Embryonic facial prominence (tissue), 1 donor: ENCODE results near the gene UBE2R2.
A peak's percentile ranks its signal among the peaks of the same experiment; 100 is the strongest.

Experiments
- DNase-seq: peaks from one replicate; pipeline ENCODE4 v3.0.0-alpha.2; 2016; ENCODE audit errors: extremely low spot score

UBE2R2 gene

DNA sequence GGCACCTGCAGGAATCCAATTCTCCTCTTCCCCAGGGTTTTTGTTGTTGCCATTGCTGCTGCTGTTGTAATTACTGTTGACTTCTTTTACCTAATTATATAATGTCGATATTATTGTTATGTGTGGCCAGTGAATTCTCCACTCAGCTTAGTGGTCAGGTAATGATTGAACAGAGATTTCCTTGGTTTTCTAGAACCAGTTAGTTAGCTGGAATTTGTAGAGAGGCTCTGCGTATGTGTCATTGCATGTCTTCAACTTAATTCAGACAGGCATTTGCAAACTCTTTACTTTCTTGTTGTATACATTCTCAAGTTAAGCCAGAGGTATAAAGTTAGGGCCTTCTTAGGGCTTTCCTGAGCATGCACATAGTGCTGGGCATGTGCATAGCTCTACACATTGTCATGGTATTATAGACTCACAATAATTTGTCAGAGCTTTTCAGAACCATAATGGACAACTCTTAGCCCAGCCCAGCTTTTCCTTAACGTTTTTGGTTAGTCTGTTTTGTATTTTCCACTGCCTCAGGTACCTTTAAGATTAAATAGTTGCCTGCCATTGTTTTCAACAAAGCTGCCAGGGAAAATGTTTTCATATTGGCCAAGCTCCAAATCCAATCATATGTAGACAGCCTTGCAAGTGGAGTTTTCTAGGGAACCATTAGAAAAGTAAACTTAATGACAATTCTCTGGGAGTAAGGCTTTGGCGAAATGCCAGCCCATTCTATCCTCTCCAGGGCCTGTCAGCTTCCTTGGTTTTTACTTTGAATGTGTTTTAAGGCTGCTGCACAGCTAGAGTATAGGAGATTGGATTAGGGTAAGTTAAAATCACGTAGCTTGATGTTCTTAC is 68.1 kb downstream of the UBE2R2 start:
- peak; percentile 36 for DNase-seq

DNA sequence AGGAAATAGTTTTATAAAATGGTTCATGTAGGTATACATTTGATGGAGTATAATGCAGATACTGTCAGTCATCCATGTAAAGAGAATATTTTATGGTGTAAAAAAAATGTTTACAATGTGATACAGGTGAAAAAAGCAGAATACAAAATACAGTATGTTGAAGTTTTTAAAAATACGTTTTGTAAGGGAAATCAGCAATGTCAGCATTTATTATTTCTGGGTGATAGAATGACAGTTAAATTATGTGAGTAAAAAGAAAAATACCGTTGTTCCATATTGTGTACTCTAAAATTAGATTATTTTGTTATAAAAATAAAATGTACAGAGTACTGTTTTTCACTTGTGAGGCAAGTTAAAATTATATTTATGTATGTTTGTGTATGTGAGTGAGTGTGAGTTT is 69.0 kb downstream of the UBE2R2 start:
- no peak for DNase-seq

DNA sequence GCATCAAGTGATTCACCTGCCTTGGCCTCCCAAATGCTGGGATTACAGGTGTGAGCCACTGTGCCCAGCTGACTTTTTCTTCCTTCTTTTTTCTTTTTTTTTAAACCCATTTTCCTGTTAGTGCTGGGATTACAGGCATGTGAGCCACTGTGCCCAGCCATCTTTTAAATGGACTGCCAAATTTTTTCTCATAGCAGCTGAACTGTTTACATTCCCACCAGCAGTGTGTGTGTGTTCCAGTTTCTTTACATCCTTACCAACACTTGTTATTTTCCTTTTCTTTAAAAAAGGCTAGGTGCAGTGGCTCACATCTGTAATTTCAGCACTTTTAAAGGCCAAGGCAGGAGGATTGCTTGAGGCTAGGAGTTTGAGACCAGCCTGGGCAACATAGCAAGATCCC is 76.9 kb downstream of the UBE2R2 start:
- DNase-seq = no peak

DNA sequence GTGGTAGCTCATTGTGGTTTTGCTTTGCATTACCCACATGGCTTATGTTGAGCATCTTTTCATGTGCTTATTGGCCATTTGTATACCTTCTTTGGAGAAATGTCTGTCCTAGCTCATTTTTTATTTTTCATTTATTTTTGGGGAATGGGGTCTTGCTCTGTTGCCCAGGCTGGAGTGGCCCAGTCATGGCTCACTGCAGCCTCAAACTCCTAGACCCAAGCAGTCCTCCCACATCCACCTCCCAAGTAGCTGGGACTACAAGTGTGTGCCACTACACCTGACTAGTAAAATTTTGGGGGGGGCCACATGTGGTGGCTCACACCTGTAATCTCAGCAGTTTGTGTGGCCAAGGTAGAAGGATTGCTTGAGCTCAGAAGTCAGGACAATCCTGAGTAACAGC is 77.4 kb downstream of the UBE2R2 start:
- no peak for DNase-seq

DNA sequence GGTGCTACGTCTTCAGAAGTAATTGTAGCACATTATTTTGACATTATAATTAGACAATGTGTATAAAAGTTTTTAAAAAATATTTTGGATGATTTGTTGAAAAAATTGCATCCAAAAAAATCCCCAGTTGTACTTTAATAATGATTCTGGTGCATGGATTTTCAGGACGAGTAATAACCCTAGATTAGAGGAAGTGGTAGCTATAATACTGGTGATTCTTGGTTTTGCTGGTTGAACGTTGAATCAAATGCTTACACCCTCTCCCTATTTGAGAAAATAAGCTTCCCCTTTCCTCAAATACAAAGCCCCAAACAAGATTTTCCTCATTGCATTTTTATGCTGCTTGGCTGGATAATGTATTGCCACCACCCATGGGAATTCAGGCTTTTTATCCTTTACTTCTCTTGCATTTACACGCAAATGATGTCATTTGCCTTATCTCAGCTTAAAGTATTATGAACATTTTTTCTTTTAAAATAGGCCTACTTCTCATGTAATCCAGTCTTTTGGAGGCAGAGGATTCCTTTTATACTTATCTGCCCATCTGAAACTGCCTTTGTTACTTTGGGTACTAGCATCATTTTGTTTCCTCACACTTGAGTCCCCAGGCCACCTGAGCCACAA is 86.3 kb downstream of the UBE2R2 start:
- no peak for DNase-seq

DNA sequence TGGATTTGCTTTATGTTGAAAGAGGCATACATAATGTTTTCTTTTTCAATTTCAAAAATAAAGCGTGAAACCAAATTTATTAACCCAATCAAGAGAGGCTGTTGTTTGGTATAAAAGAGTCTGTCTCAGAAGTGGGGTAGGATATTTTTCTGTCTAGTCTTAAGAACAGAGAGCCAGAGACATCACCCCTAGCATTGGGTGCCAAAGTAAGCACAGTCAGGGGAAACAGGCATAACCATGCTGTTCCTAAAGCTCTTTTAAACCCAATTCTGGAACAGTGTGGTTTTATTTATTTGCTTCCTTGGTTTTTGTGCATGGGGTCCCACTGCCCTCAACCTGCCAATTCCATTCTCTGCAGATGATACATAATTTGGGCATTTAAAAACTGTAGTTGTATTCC is 88.2 kb downstream of the UBE2R2 start:
- DNase-seq = no peak

DNA sequence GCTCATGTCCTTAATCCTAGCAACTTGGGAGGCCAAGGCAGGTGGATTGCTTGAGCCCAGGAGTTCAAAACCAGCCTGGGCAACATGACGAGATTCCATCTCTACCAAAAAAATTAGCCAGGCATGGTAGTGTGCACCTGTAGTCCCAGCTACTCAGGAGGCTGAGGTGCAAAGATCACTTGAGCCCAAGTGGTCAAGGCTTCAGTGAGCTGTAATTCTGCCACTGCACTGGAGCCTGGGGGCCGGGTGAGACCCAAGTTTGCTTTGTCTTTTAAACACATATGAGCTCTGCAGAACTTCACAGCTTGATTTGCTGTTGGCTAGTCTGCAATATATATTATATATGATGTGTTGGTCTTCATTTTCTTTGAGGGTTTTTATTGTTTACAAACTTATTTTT is 89.8 kb downstream of the UBE2R2 start:
- no peak for DNase-seq

DNA sequence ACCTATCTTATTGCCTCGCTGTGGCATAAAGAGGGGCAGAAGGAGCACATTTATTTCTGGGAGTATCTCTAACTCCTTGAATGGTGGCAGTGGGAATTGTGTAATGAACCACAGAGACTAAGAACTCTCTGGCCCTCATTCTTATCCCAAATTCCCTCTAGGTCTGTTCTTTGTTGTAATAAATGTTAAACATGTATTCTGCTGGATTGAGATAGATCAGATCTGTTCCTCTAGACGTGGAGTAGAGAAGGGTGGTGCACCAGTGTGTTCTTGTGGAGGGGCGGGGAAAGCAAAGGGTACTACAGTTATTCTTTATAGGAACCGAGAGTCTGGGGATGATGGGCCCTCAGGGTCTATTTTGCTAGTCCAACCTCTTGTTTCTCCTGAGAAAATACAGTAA is 90.4 kb downstream of the UBE2R2 start:
- DNase-seq = no peak

DNA sequence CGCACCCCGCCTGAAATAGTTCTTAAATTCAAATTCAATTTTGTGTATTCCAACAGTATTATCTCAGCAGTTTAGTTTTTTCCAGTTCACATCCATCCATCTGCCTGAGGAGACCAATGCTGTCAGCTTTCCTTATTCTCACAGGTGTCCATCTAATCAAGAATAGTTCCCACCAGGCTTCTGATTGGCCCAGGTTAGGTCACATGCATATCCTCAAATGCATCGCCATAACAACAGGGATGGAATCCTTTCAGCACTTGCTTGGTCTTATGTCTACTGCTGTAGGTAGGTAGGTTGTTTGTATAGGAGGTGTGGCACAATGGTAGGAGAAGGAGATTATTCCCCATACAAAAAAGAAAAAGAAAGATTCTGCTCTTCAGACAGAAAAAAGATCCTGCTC is 91.2 kb downstream of the UBE2R2 start:
- no peak for DNase-seq

DNA sequence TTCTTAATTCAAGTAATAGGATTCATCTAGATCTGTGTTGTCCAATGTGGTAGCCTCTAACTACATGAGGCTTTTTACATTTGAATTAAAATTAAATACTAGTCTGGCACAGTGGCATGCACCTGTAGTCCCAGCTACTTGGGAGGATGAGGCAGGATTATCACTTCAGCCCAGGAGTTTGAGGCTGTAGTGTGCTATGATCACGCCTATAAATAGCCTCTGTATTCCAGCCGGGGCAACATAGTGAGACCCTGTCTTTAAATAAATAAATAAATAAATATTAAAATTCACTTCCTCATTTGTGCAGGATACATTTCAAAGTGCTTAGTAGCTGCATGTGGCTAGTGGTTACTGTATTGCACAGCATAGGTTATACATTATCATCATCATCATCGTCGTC is 91.8 kb downstream of the UBE2R2 start:
- DNase-seq = no peak

DNA sequence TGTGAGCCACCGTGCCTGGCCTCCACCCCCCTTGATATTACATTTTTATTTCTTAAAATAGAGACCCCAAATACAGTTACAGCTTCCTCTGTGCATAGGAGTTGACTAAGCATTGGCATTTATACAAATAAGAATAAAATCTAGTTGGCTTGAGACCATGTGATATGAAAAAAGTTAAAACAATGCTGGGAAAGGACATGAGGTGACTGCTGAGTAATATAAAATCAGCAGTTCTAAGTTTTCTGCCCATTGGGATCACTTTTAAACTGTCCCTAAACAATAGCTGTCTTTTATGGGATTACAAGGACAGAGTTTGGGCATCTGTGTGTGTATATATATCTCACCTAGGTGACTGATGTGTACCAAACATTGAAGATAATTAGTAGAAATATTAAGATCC is 96.6 kb downstream of the UBE2R2 start:
- DNase-seq = no peak

DNA sequence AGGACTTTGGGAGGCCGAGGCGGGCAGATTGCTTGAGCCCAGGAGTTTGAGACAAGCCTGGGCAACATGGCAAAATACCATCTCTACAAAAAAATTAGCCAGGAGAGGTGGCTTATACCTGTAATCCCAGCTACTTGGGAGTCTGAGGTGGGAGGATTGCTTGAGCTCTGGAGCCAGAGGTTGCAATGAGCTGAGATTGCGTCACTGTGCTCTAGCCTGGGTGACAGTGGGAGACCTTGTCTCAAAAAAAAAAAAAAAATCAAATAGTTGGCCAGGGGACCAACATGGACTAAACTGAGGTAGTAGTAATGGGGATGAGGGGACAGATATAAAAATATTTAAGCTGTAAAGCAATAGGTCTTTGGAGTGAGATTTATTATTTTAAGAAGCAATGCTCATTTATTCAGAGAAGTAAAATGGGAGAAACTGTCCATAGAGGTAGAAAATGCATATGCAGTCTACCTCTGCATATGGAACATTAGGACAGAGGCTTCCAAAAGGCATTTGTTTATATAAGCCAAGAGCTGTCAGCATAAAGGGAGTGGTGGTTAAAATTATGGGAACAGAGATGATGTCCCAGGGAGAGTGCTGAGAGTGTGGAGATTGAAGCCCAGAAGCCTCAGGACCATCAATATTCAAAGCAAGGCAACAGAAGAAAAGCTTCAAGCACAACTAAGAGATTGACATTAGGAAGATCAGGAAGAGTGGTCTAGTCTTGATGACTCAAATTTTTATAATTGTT is 98.1 kb downstream of the UBE2R2 start:
- DNase-seq = no peak

DNA sequence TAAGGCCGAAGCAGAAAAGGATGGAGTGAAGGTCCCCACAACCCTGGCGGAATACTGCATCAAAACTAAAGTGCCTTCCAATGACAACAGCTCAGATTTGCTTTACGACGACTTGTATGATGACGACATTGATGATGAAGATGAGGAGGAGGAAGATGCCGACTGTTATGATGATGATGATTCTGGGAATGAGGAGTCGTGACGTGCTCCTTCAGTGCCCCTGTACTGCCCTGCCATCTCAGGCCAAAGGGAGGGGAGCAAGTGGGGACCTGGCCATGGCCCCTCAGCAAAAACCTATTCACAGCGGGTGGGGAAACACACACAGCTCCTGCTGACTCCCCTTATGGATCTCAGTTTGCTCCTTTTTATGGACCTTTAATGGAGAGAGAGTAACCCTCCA is 100.1 kb downstream of the UBE2R2 start:
- no peak for DNase-seq

DNA sequence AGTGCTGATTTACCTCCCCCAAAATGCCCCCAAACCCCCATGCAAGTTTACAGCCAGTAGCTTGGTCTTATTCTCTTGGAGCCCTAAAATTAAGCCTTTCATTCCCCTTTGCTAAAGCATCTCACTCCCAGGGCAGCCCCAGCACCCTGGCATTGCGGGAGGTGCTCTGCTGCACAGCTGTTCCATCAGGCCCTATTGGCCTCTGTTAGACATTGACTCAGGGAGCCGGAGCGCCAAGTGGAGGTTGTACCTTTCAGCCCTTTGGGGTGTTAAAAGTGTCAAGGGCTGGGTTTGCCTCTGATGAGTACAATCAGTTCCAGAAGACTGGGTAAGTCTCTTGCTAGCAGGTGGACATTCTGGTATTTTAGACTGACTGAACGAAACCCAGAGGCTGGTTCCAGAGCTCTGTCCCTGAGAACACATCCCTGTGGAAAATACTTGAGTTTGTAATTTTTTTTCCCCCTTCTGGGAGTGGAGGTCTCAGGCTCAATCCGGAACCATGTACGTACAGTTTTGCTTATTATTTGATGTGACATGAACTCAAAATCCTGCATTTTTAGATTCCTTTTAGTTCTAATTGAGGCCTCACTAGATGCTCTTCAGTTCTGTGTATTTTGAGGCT is 102.4 kb downstream of the UBE2R2 start:
- no peak for DNase-seq

DNA sequence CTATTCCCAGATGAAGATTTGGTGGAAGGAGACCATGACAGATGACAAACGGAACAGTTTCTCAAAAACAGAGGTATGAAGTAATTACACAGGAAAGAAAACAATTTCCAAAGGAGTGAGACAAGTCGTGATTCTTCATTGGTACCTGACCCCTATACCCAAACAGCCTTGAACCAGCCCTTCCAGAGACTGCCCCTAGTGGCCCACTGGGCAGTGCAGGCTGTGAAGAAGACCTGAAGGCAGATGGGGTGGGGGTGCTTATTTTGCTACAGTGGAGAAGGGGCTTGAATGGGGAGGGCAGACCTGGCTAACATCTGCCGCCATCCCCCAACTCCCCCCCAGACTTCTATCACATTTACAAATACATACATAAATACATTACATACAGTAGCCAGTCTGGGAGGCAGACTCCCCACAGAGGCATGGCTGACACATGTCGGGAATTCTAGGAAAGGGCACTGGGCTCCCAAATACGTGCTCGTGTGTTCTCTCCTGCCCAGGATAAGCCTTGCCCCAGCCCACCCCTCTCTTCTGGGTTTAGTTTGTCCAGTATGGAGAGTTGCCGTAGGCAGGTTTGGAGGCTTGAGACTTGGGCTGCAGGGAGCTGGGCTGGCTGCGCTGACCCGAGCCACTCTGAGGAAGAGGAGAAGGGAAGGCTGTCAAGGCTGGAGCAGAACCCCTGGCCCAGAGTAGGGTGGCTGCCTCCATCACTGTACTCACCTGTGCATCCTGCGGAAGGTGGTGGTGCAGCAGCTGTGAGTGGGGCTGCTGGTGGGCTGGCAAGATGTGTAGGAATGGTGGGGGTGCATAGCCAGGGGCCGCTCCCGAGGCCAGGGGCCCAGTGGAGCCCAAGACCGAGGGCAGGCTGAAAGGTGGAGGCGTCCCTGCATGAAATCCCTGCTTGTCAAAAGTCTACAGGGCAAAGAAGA is 105.3 kb downstream of the UBE2R2 start:
- no peak for DNase-seq

DNA sequence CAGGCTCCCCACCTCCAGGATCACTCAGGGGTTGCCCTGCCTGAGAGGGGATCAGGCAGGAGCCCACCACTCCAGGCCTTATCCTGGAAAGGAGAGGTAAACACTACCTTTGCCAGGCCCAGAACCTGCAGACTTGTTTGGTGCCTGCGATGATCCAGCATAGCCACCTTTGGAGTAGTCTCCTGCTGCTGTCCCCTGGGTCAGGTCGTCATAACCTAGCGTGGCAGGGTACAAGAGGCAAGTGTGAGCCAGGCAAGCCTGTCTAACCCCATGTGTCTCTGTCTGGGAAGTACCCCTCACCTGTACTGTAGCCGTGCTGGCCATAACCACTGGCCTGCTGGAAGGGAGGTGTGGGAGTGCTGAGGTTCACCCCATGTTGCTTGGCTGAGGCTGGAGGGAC is 106.1 kb downstream of the UBE2R2 start:
- DNase-seq = no peak

DNA sequence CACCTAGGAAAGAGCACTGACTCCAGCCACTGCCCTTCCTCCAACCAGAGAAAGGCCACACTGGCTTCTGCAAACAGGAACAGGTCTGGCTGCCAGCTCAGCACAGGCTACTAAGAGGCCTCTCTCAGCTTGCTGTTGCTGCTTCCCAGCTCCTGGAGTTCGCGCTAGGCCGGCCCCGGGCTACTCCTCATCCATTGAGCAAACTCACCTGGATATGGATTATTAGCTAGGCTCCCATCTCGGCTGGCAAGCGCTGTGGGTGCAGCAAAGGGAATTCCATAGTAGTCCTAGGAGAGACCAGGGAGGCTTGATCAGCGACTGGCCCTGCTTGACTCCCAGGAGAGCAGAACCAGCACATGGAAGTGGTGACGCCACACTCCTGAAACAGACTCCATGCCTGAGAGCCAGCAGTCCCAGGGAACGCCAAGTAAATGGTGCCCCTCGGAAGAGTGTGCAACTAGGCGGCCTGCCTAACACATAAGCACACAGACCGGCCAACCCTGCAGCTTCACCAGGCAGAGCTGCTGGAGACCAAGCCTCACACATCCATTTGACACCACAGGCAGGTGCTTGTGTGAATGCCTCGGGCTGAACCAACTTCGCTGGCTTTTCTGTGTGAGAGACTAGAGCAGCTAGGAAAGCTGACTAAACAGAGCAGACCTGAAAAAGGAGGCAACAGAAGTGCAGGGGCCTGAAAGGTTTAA is 107.2 kb downstream of the UBE2R2 start:
- DNase-seq = no peak

DNA sequence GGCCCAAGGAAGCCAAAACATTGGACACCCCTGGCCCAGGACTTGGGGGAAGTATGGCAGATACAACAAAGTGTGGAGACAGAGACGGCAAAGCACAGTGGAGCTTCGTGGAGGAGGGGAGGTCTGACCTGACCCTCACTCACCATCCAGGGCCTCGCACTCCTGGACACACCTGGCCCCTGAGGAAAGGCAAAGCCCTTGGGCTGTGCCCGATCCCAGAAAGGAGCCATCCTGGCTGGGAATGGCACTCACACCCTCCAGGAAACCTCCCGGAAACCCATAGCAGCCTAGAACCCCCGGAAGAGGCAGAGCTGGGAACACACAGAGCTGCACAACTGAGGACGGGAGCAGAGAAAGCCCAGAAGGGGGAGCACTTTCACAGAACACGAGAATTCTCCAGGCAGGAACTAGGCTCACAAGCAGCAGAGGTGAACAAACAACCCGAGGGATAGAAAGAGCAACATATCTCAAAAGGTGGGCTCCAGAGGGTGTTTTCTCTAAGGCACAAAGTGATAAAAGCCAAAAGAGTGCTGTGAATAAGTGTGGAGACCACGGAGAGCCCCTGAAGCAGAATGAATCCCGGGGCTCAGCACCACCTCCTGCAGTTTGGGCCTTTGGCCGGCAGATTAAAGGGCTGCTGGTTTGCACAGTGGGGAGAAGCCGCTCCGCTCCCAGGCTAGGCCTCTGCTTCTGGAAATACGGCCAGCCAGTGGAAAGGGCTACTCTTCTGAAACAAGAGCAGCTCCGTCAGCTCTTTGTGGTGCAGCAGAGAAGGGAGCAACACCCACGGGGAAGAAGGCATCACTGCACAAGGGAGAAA is 108.2 kb downstream of the UBE2R2 start:
- DNase-seq = peak; percentile 13

DNA sequence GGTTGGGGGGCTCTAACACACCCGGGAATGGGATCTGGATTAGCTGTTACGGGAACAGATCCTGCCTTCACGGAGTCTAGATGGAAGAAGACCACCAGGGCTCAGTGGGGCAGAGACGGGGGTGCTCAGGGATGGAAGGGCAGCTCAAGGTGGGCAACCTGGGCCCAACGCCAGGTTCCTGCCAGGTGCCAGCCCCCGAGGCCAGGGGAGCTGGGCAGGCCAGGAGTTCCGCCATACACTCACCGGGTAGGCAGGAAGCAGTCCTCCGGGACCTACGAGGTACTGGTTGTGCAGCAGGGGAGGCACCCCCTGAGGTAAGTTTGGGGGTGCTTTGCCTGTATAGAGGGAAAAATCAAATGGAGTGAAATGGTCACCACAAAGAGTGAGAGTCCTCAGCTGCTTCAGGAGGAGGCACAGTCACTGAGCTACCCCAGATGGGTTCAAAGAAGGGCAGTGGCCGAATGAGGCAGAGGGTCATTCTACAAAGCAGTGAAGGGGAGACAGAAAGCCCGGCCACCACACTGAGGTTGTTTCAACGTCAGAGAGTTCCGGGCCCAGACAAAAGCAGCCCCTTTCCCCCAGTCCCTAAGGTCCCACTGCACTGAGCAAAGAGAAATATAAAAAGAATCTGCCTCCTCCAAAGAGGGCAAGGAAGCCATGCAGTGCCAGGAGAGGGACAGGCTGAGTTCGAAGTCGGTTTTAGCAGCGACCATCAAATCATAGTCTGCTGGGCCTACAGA is 110.0 kb downstream of the UBE2R2 start:
- no peak for DNase-seq
